HepG2 (cell line): ENCODE measurements around the gene DHX8. TPM values are rescaled to one million over a fixed set of nuclear protein-coding genes. Genes with fewer than 3 reads are reported as not detected.

Source experiments
- ATF7-NPFF ChIP-seq: sonication (generic); formaldehyde crosslinking; IDR thresholded peaks from 2 replicates; pipeline ENCODE4 v1.8.1; 2023; ENCODE audit warnings: mild to moderate bottlenecking, low read depth, missing genetic modification reagents, moderate library complexity
- CEBPB ChIP-seq: IDR thresholded peaks from 2 replicates; pipeline ENCODE4 v1.6.1; 2011; ENCODE audit warnings: low read depth, low read length, improper control_type of control experiment, borderline replicate concordance
- ELF3 ChIP-seq: IDR thresholded peaks from 2 replicates; pipeline ENCODE4 v1.6.1; 2016; ENCODE audit warnings: missing genetic modification reagents, missing compliant biosample characterization
- FOXJ3 ChIP-seq: sonication (generic); formaldehyde crosslinking; IDR thresholded peaks from 2 replicates; pipeline ENCODE4 v1.4.0; 2020; ENCODE audit warnings: missing genetic modification reagents, mild to moderate bottlenecking, borderline replicate concordance
- GTF2F1 ChIP-seq: fragments of 150-350 bp; IDR thresholded peaks from 2 replicates; pipeline ENCODE4 v1.6.1; 2014; ENCODE audit warnings: low read length
- HDAC2 ChIP-seq: sonication (generic); formaldehyde crosslinking; IDR thresholded peaks from 2 replicates; pipeline ENCODE4 v1.4.0; 2020; ENCODE audit warnings: missing genetic modification reagents
- HNRNPL ChIP-seq: fragments of 200-400 bp; formaldehyde crosslinking; IDR thresholded peaks from 2 replicates; pipeline ENCODE4 v1.6.1; 2017; ENCODE audit warnings: mild to moderate bottlenecking, low read depth, low read length
- JUN ChIP-seq: sonication (generic); formaldehyde crosslinking; IDR thresholded peaks from 2 replicates; pipeline ENCODE4 v1.4.0; 2020; ENCODE audit warnings: mild to moderate bottlenecking, missing genetic modification reagents
- MAFF ChIP-seq: IDR thresholded peaks from 2 replicates; pipeline ENCODE4 v1.6.1; 2011; ENCODE audit warnings: low read depth, low read length, improper control_type of control experiment
- MTA1 ChIP-seq: sonication (generic); formaldehyde crosslinking; IDR thresholded peaks from 2 replicates; pipeline ENCODE4 v1.4.0; 2020; ENCODE audit warnings: missing genetic modification reagents, mild to moderate bottlenecking, borderline replicate concordance
- NFYC ChIP-seq: IDR thresholded peaks from 2 replicates; pipeline ENCODE4 v1.6.1; 2016; ENCODE audit warnings: missing genetic modification reagents, missing compliant biosample characterization
- SCMH1 ChIP-seq: sonication (generic); formaldehyde crosslinking; IDR thresholded peaks from 2 replicates; pipeline ENCODE4 v1.9.0; 2021; ENCODE audit warnings: missing genetic modification reagents, mild to moderate bottlenecking, borderline replicate concordance
- SIX1 ChIP-seq: sonication (generic); formaldehyde crosslinking; IDR thresholded peaks from 2 replicates; pipeline ENCODE4 v1.4.0; 2020; ENCODE audit warnings: missing genetic modification reagents, borderline replicate concordance
- STAG1 ChIP-seq: sonication (generic); formaldehyde crosslinking; IDR thresholded peaks from 2 replicates; pipeline ENCODE4 v1.4.0; 2020; ENCODE audit warnings: missing genetic modification reagents
- TCF7 ChIP-seq: sonication (generic); IDR thresholded peaks from 2 replicates; pipeline ENCODE4 v1.6.1; 2016; ENCODE audit warnings: antibody characterized with exemption, low read depth
- ZNF180 ChIP-seq: sonication (generic); formaldehyde crosslinking; IDR thresholded peaks from 2 replicates; pipeline ENCODE4 v1.4.0; 2020; ENCODE audit warnings: low read depth, missing genetic modification reagents, borderline replicate concordance
- ZNF329 ChIP-seq: sonication (generic); formaldehyde crosslinking; IDR thresholded peaks from 2 replicates; pipeline ENCODE4 v1.9.0; 2021; ENCODE audit warnings: low read depth, mild to moderate bottlenecking, missing genetic modification reagents
- ZNF432 ChIP-seq: sonication (generic); formaldehyde crosslinking; IDR thresholded peaks from 2 replicates; pipeline ENCODE4 v1.5.0; 2020; ENCODE audit warnings: missing genetic modification reagents, mild to moderate bottlenecking, borderline replicate concordance
- ZNF468 ChIP-seq: sonication (generic); formaldehyde crosslinking; IDR thresholded peaks from 2 replicates; pipeline ENCODE4 v1.8.0; 2022; ENCODE audit warnings: mild to moderate bottlenecking, moderate library complexity, missing genetic modification reagents
- polyA plus RNA-seq, 8 experiments: library from polyadenylated mRNA; depleted of rRNA in 3 of 8; stranded (reverse) in 7 of 8; unstranded in 1 of 8; fragments of >200 nt; fragmentation: Illumina TruSeq in 4 of 8; extraction: Trizol in 4 of 8; gene quantifications; 2 replicates each; pipeline versions ENCODE4 v1.2.1 to v1.2.3, GENCODE V29; 2011 to 2016; ENCODE audit warnings: low read depth in 4 of 8, missing spikeins in 1 of 8, mixed read lengths in 1 of 8; ENCODE audit not compliant: insufficient read depth in 1 of 8
- total RNA-seq, 5 experiments: library from RNA; depleted of rRNA; stranded (reverse); fragments of >200 nt; fragmentation: Illumina TruSeq; extraction: Trizol; gene quantifications; 2 replicates each; pipeline ENCODE4 v1.2.3, GENCODE V29; 2016; ENCODE audit warnings: low read depth in 1 of 5
- TF ChIP-seq, protein P1 (sequence below): sonication (generic); formaldehyde crosslinking; IDR thresholded peaks from 2 replicates; pipeline ENCODE4 v1.5.0; 2020; ENCODE audit warnings: missing genetic modification reagents, mild to moderate bottlenecking, borderline replicate concordance
- TF ChIP-seq, protein P2 (sequence below): sonication (generic); formaldehyde crosslinking; IDR thresholded peaks from 2 replicates; pipeline ENCODE4 v1.4.0; 2020; ENCODE audit warnings: missing genetic modification reagents
- TF ChIP-seq, protein P3 (sequence below): sonication (generic); formaldehyde crosslinking; IDR thresholded peaks from 2 replicates; pipeline ENCODE4 v1.5.1; 2020; ENCODE audit warnings: missing genetic modification reagents, mild to moderate bottlenecking, borderline replicate concordance
- TF ChIP-seq, protein P4 (sequence below): sonication (generic); formaldehyde crosslinking; IDR thresholded peaks from 2 replicates; pipeline ENCODE4 v1.4.0; 2020; ENCODE audit warnings: missing genetic modification reagents, mild to moderate bottlenecking, borderline replicate concordance
- TF ChIP-seq, protein P5 (sequence below): sonication (generic); formaldehyde crosslinking; IDR thresholded peaks from 2 replicates; pipeline ENCODE4 v1.8.0; 2022; ENCODE audit warnings: low read depth, missing genetic modification reagents

DHX8 gene
- total and polyA plus RNA-seq, 2 of the 13 experiments (the other 11 are each of a cell fraction or from before 2014, with no cell fraction given), result 24.8 to 48.9 TPM

DNA sequence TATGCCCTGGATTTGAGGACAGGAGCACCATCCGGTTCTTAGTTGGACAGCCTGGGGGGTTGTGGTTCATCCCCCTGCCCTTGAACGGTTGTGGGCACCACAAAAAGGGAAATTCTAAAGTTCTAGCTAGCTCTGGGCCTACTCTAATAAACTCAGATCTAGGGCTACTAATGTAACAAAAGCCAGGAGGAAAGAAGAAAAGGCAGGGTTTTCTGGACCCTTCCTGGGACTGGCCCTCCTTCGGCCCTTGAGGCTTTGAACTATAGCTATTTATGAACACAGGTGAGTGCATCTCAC, 47.3 kb downstream of the DHX8 start (continued):
- TF ChIP-seq SCMH1 (CRISPR knock-in tag) (no peak), SIX1 (CRISPR knock-in tag) (no peak), HNRNPL (0 out of 2 replicates have a peak, but pooled peaks have one; percentile 53), NFYC (no peak), ATF7-NPFF (CRISPR knock-in tag) (no peak), TCF7 (no peak), ZNF432 (no peak), STAG1 (CRISPR knock-in tag) (no peak), JUN (CRISPR knock-in tag) (no peak), CEBPB (no peak), MTA1 (CRISPR knock-in tag) (no peak), ZNF468 (CRISPR knock-in tag) (no peak), FOXJ3 (CRISPR knock-in tag) (peak; percentile 33; the same call in 1 of the 2 replicates), MAFF (no peak), ZNF329 (CRISPR knock-in tag) (no peak), HDAC2 (CRISPR knock-in tag) (0 out of 2 replicates have a peak, but pooled peaks have one; percentile 8), ELF3 (CRISPR knock-in tag) (no peak), ZNF180 (CRISPR knock-in tag) (no peak), GTF2F1 (no peak)
- TF ChIP-seq, protein P1, sequence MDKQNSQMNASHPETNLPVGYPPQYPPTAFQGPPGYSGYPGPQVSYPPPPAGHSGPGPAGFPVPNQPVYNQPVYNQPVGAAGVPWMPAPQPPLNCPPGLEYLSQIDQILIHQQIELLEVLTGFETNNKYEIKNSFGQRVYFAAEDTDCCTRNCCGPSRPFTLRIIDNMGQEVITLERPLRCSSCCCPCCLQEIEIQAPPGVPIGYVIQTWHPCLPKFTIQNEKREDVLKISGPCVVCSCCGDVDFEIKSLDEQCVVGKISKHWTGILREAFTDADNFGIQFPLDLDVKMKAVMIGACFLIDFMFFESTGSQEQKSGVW (CRISPR knock-in tag), result no peak
- TF ChIP-seq, protein P2, sequence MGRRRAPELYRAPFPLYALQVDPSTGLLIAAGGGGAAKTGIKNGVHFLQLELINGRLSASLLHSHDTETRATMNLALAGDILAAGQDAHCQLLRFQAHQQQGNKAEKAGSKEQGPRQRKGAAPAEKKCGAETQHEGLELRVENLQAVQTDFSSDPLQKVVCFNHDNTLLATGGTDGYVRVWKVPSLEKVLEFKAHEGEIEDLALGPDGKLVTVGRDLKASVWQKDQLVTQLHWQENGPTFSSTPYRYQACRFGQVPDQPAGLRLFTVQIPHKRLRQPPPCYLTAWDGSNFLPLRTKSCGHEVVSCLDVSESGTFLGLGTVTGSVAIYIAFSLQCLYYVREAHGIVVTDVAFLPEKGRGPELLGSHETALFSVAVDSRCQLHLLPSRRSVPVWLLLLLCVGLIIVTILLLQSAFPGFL (CRISPR knock-in tag), result no peak
- TF ChIP-seq, protein P3, sequence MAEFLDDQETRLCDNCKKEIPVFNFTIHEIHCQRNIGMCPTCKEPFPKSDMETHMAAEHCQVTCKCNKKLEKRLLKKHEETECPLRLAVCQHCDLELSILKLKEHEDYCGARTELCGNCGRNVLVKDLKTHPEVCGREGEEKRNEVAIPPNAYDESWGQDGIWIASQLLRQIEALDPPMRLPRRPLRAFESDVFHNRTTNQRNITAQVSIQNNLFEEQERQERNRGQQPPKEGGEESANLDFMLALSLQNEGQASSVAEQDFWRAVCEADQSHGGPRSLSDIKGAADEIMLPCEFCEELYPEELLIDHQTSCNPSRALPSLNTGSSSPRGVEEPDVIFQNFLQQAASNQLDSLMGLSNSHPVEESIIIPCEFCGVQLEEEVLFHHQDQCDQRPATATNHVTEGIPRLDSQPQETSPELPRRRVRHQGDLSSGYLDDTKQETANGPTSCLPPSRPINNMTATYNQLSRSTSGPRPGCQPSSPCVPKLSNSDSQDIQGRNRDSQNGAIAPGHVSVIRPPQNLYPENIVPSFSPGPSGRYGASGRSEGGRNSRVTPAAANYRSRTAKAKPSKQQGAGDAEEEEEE (CRISPR knock-in tag), result no peak
- TF ChIP-seq, protein P4, sequence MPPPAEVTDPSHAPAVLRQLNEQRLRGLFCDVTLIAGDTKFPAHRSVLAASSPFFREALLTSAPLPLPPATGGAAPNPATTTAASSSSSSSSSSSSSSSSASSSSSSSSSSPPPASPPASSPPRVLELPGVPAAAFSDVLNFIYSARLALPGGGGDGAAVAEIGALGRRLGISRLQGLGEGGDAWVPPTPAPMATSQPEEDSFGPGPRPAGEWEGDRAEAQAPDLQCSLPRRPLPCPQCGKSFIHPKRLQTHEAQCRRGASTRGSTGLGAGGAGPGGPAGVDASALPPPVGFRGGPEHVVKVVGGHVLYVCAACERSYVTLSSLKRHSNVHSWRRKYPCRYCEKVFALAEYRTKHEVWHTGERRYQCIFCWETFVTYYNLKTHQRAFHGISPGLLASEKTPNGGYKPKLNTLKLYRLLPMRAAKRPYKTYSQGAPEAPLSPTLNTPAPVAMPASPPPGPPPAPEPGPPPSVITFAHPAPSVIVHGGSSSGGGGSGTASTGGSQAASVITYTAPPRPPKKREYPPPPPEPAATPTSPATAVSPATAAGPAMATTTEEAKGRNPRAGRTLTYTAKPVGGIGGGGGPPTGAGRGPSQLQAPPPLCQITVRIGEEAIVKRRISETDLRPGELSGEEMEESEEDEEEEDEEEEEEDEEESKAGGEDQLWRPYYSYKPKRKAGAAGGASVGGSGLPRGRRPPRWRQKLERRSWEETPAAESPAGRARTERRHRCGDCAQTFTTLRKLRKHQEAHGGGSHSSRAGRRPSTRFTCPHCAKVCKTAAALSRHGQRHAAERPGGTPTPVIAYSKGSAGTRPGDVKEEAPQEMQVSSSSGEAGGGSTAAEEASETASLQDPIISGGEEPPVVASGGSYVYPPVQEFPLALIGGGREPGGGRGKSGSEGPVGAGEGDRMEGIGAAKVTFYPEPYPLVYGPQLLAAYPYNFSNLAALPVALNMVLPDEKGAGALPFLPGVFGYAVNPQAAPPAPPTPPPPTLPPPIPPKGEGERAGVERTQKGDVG, result no peak
- TF ChIP-seq, protein P5, sequence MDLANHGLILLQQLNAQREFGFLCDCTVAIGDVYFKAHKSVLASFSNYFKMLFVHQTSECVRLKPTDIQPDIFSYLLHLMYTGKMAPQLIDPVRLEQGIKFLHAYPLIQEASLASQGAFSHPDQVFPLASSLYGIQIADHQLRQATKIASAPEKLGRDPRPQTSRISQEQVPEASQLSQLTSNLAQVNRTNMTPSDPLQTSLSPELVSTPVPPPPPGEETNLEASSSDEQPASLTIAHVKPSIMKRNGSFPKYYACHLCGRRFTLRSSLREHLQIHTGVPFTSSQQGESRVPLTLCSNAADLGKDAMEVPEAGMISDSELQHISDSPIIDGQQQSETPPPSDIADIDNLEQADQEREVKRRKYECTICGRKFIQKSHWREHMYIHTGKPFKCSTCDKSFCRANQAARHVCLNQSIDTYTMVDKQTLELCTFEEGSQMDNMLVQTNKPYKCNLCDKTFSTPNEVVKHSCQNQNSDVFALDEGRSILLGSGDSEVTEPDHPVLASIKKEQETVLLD (CRISPR knock-in tag), result no peak
